NCI-H226 (cell line): ENCODE measurements around the gene RASA1.

Source experiments
- DNase-seq: peaks from one replicate; pipeline ENCODE4 v3.0.0-alpha.2; 2015

RASA1 gene

GRCh38 chr5:87367243-87367642 lies 99.6 kb downstream of the RASA1 start:
- DNase-seq, result no peak

DNA sequence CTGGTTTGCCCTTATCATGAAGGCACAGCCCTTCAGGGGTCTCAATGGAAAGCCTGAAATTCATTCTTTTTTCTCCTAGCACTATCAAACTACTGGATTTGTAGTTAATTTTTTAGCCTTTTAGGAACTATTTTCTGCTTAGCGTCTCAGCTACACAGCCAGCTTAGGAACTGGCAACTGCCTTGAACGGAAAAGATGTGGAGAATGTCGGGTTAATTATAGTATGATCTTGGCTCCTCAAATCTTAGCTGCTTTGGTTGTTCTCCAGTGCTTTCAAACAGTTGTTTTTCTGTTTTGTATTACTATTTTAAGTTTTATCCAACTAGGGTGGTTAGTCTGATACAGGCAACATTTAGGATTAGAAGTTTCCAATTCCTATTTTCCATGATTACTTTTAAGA lies 100.9 kb downstream of the RASA1 start:
- no peak for DNase-seq

DNA sequence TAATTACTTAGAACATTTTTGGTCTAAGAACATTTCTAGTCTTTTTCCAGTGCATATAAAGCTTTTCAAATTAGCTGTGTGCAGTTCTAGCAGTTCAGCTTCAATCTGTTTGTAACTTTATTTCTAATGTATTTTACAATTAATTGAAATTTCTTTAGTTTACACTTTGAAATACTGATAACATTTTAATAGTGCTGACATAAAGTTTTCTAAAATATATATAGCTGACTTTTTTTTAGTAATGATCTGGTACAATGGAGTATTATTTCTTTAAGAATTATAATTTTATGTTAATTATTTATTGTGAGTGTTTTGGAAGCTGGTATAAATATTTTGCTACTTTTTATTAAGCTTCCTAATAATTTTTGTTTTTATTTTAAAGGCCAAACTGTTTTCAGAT lies 101.7 kb downstream of the RASA1 start:
- DNase-seq, result no peak

DNA sequence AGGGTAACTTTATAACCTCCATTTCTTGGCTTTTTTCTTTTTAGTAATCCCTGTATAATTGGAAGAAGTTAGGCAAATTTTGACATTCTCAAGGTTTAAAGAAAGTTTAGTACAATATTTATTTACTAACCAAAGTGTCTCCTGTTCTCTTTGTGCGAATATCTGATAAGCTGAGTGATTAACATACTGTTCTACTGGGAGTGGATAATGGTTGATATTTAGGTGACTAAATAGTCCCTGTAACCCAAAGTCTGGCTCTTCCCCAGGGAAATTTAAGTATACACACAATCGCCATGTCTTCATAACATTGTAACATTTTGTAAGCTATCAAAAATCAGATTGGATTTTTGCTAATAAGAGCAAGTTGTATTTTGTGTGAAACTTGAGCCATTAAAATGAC lies 105.0 kb downstream of the RASA1 start:
- DNase-seq, result no peak

GRCh38 chr5:87382224-87382623 lies 114.5 kb downstream of the RASA1 start:
- DNase-seq, result no peak

DNA sequence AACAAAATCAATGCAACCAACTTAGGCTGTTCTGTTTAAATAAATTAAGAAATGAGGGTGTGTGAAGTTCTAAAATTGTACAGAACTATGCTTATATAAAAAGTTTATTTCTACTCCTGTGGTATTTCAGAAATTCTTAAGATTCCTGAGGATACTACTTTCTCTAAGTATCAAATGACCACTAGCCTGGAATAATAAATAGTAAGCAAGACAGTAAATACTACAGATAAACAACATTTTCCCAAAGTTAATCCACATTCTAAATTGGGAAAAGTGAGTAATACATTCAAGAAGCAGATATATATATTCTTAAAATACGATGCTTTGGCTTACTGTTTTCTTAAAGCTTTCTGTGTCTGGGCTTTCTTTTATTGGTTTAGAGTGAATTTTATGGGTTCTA lies 115.5 kb downstream of the RASA1 start:
- no peak for DNase-seq

GRCh38 chr5:87385802-87386201 lies 118.1 kb downstream of the RASA1 start:
- no peak for DNase-seq

DNA sequence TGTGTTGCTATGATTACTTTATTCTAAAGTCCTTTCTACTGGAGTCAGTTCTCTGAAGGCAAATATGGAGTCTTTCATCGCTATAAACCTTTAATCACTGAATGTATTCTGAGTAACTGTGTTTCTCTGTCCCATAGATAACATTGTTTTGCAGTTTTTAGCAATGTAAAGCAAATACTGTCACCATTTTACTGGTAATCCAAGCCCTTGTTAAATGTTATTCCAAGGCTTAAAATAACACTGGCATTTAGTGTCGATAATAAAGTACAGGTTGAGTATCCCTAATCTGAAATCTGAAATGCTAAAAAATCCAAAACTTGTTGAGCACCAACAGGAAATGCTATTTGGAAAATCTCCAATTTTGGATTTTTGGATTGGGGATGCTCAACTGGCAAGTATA lies 120.4 kb downstream of the RASA1 start:
- DNase-seq, result no peak

DNA sequence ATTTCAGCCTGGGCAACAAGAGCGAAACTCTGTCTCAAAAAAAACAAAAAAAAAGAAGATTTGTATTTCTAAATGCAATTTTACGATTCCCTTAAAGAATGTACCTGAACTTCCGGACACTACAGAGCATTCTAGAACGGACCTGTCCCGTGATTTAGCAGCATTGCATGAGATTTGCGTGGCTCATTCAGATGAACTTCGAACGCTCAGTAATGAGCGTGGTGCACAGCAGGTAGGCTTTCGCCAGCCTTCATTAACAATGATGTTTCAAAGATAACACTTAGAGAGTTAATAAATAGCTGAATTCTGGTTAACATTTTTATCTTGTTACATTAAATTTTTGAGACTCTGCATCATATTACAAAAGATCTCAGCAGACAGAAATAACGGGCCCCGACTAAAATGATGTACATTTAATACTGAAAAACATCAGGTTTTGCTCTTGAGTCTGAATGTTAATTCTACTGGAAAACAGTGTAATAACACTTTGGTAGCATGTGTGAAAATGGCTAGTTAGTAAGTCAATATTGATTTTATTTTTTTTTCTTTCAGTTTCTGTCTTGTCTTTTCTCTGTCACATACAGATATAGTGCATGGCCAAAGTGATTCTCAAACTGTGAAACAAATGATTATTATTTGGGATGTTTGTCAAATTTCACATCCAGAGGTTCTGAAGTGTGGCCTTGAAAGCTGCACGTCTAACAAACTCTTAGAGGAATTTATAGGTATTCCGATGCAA lies 121.8 kb downstream of the RASA1 start:
- DNase-seq, result no peak

DNA sequence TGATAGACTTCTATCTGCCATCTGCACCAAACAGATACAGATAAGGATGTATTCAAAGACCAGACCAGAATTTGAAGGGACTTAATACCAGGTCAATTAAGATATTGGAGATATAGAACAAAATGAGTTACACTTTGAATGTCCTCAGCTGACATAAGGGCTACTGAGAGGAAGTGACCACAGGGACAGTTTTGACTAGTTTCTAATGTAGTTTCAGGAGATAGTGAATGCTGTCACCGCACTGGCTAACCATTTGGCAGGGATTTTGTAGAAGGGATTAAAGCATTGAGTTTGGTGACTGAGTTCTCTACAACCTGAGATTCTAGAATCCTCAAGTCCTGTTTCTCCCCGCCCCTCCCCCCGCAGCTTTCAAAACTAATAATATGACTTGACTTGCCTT lies 122.4 kb downstream of the RASA1 start:
- no peak for DNase-seq

DNA sequence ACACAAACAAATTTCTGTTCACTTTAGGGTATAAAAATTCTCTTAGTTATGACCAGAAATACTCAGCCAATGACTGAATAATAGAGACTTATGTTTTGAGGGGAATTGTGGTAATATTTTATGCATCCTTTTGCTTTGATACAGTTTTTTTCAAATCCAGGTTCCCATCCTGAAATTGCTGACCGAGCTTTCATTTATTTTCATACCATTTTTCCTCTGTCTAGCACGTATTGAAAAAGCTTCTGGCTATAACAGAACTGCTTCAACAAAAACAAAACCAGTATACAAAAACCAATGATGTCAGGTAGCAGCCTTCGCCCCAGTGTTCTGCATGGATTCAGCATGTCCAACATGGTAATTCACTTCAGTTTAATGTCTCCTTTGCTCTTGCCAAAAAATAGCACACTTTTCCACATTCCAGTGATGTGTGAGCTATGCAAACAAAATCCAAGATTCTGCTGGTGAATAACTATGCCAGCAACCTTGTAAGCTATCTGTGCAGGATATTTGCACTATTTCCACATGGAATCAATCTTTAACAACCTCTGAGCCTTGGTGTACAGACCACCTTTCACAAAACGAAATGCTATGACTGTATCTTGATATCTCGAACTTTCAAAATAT lies 123.0 kb downstream of the RASA1 start:
- no peak for DNase-seq

DNA sequence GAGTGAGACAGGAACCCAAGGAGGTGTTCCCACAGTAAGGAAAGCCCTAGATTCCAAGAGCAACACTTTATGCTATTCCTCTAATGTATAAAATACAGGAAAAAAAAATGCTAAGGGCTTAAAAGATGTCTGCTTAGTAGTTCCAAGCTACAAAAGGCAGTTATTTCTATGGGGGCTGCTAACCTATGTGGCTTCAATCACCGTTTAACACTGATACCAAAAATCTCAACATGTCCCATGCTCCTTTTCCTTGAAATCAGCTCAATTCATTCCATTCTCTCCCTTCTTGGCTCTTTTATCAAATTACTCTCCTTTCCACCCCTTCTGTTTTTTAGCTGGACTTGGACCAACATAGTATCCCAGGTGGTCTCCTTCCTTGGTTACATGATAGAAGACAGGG lies 124.5 kb downstream of the RASA1 start:
- DNase-seq, result no peak

DNA sequence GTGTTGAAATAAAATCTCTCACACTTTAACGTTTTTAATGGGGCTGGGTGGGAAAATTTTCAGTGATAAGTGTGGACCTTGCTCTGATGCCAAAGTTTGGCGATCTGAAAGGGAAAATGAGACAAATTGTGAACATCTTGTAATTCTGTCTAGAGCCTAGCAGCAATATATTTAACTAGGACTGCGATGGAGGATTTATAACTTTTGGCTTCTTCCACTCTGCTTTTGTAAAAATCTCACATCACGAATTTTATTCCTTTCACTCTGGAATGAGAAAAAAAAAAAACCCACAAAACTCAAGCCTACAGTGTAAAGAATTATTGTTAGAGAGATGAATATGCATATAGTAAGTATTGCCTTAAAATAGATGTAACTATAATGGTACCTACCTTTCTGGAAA lies 125.1 kb downstream of the RASA1 start:
- no peak for DNase-seq

- peak; percentile 70 for DNase-seq
Observed at GRCh38 chr5:87393331-87393730, 125.6 kb downstream of the RASA1 start.

DNA sequence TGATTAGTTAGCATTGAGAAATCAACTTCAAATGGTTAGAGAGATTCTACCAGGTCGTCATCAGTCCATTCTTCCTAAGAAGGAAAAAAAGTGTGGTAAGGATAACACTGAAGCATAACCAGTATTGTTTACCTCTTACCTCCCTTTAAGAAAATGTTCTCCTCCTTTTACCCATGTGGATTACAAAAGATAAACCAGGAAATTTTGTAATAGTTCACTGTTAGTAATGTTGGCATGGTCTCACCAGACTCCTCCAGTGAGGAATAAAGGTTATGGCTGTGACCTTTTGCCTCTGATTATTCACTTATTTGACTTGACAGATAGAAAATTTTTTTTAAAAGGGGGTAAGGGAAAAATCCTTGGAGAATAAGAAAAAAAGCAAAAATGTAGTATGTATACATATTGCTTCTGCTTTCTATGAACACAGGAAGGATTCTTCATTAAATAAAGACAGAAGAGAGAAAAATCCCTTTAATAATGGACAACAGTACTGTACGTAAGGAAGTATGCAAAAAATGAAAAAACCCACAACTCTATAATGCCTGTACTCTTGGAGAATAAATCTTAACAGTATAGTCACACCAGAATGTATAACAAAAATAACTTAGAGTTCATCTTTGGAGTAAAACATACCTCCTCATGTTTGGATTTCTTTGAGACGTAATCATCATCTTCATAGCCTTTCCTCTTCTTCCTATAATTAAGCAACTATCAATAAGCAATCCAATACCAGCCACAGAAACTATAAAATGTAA lies 126.9 kb downstream of the RASA1 start:
- DNase-seq, result peak; percentile 85

DNA sequence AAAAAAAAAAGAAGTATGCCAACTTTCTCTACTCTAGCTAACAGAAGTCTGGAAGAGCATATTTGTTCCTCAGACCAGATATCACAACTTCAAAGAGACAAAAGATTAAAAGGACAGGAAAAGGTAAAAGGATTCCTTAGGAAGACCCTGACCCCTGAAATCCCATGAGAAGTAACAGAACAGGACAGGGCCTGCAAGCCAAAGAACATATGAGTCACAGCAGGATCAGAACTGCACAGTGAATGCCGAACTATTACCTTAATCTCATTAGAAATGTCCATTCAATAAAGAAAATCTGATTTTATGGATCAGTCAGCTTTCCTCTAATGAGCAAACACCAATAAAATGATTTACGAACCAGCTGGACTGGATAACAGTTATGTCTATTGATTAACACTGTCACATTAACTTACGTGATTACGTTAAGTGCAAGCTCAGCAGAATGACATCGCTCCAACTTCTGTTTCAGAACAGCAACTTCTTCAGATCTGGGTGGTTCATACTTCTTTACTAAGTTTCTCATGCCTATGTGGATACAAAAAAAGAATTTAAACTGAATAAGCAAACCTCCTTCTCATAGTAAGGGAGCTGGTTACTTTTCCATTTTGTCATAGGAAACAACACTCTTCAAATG lies 131.4 kb downstream of the RASA1 start:
- DNase-seq, result no peak

DNA sequence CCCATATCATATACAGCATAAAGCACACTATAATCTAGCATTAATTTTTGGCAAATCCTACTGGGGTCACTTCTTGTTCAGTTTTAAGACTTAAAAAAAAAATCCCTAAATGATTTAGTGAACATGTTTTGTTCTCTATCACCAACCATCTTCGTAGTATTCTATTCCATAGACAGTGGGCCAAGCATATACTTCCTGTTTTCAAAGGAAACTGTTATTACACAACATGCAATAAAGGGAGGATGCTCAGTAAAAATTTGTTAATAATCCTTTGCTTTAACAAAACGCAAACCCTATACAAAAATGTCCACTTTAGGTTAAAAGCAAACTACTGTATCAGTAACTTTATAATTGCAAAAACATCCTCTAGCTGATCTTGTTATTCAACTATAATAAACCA lies 132.0 kb downstream of the RASA1 start:
- DNase-seq, result no peak

DNA sequence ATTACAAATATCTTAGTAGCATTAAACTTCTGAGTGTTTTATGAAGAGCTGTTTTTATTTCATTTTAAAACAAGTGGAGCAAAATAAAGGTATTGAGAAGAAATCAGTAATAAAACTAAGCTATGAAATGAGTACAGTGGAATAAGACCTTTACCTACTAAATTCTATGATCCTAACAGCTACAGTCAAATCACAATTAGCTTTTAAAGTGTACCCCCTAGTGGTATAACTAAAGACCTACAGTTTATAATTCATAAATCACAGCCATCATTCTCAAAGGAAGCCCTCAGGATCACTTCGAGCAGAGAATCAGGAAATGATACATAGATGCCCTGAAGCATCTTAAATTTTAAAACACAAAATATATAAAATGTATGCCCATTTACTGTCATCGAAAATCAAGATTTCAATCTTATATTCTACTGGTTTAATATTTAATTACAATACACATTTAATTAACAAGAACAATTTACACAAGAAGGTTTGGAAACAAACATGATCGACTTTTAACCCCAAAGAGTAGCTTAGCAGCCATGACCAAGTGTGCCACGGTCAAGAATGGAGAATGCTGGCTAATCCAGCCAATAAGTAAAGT lies 132.7 kb downstream of the RASA1 start:
- DNase-seq, result no peak

- DNase-seq, result no peak
Observed at GRCh38 chr5:87401626-87402025, 133.9 kb downstream of the RASA1 start.

GRCh38 chr5:87403409-87403808 lies 135.7 kb downstream of the RASA1 start:
- DNase-seq, result no peak

DNA sequence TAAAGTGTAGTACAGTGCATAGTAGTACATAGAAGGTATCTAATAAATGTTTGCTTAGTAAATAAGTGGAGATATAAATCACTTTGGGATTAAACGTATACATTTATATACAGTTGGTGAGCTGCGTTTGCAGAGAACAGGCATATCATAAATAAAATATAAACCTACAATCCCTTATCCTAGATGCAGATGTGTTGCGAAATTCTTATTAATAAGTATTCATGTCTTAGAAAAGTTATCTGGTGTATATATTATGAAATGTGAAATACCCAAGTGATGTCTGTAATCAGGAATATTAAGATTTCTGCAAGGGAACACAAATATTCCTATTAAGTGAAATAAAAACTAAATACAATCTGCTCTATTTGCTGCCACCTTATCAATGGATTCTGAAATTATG lies 136.2 kb downstream of the RASA1 start:
- no peak for DNase-seq

GRCh38 chr5:87404359-87404758 lies 136.7 kb downstream of the RASA1 start:
- DNase-seq, result no peak

- no peak for DNase-seq
Observed at GRCh38 chr5:87405472-87406155, 137.9 kb downstream of the RASA1 start.
